AG09319 (cell line): ENCODE data around the gene GPAT2.
"Not testable (repeated sequence)": the region's sequence is repeated elsewhere in the genome, so short reads cannot be mapped to it uniquely, and the experiment has no call there.

Source experiments
- DNase-seq: peaks from one replicate; pipeline ENCODE4 v3.0.0-alpha.2; 2010; ENCODE audit warnings: low read depth; ENCODE audit errors: extremely low read depth
- CTCF ChIP-seq: IDR thresholded peaks from 2 replicates; pipeline ENCODE4 v1.5.1; 2011; ENCODE audit warnings: low read depth, mild to moderate bottlenecking, inconsistent platforms, low read length, moderate library complexity

The GPAT2 gene

GRCh38 chr2:96034792-96035191 is at the start of gene GPAT2:
Gene GPAT2 (minus strand): TSS chr2:96034916. CDS start chr2:96032359, 2,557 bp downstream.
- DNase-seq: not testable (repeated sequence)

GRCh38 chr2:96083989-96084857 is 49.5 kb upstream of the GPAT2 start:
- no peak for TF ChIP-seq CTCF
- DNase-seq: no peak

GRCh38 chr2:96083064-96083939 is 48.6 kb upstream of the GPAT2 start:
- no peak for TF ChIP-seq CTCF
- DNase-seq: no peak

GRCh38 chr2:96082211-96083063 is 47.7 kb upstream of the GPAT2 start:
- TF ChIP-seq CTCF: no peak
- DNase-seq: no peak

GRCh38 chr2:96081042-96081441 is 46.3 kb upstream of the GPAT2 start:
- no peak for TF ChIP-seq CTCF
- DNase-seq: no peak

GRCh38 chr2:96075199-96075771 is 40.6 kb upstream of the GPAT2 start:
- DNase-seq: no peak
- no peak for TF ChIP-seq CTCF

- no peak for DNase-seq
- no peak for TF ChIP-seq CTCF
Measured at GRCh38 chr2:96074156-96074555, 39.4 kb upstream of the GPAT2 start.
